ENCODE results near the gene ITPKB.

The ITPKB gene

DNA sequence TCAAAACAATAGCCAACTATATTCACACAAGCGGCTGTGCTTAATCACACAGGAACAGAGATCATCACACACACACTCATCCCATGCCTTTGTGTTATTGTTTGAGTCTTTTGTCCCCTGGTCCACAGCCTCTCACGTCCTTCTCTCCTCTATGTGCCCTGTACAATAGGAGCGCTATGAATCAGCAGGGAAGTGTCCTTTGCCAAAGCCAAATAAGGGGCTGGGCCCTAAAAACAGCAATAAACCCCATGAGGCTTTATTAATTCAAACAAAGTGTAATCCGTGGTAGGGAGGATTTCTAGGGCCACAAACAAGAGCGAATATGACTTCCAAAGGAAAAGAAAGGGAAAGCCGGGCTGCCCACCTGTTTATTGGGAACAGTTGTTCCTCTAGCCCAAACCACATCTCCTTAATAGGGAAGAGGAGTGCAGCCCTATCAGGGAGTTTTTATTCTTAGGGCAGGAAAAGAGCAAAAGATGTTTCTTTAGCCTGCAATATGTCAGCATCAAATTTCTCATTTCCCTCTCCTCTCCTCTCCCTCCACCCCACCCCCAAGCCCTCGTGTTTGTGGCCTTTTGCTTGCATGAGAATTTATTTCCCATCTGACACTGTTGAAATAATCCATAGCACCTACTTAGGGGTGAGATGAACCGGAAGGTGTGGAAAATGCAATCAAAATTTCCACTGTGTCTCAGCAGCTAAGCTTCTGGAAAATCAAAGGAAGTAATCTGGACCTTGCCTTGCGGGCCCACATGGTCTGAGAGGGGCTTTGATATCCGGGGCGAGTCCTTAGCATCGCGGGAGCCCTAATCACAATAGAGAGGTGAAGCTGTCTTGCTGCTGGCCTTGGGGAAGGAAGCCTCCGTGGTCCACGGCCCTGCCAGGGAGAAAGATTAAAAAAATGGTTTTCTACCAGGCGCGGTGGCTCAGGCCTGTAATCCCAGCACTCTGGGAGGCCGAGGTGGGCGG is 45.3 kb upstream of the ITPKB start:
- H3K27me3 Mint-ChIP-seq (ENCODE audit: low read depth): no peaks in the 10 kb centered on the region
- peak overlapping the region; percentile 16 to 64 (median 58) for H3K27ac Mint-ChIP-seq
- no peak for TF ChIP-seq CTCF (IDR thresholded peaks at IDR 0.05; ENCODE audit: unreplicated experiment in 3 of 3)
- peaks cover 24% of the 10 kb centered on the region for H3K4me1 Mint-ChIP-seq
- no peaks in the 10 kb centered on the region for H3K9me3 Mint-ChIP-seq
- H3K36me3 Mint-ChIP-seq (ENCODE audit: low read depth): no peaks in the 10 kb centered on the region
- H3K4me3 Mint-ChIP-seq: no peak overlapping the region

DNA sequence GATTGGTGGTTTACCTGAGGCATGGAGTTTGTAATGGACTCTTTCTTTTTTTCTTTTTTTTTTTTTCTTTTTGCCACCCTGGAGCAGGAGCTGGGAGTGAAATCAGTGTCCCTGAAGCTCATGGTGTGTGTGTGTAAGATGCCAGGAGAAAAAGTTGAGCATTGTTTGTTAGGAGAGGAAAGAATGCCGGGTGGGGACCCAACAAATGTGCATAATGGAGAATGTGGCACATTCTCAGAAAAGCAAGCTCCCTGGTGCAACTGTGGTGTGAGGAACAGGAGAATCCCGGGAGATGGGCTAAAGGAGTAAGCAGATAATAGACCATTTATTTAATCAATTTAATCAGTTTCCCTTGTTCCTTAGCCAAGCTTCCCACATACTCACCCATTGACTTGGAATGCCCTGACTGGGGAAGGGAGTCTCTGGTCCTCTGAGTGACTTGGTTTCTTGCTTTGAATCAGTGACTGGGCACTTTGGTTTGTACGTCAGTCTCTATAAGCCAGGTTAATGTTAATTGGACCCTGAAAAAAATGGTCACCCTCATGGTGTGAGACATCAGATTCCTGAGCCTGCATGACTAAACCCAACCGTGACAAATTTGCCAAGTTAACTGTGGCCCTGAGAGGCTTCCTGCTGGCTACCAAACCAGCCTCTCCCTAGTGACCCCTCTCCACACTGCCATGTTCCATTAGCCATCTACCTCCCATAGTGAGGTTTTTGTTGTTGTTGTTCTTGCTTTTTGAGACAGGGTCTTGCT is 43.9 kb upstream of the ITPKB start:
- Mint-ChIP-seq H3K4me1 (peaks cover 33% of the 10 kb centered on the region), H3K4me3 (no peak overlapping the region), H3K36me3 (ENCODE audit: low read depth) (peaks cover 3% of the 10 kb centered on the region), H3K9me3 (peaks cover 4% of the 10 kb centered on the region), H3K27ac (no peak overlapping the region), H3K27me3 (ENCODE audit: low read depth) (no peaks in the 10 kb centered on the region)
- TF ChIP-seq CTCF (IDR thresholded peaks at IDR 0.05; ENCODE audit: unreplicated experiment in 3 of 3): no peak

DNA sequence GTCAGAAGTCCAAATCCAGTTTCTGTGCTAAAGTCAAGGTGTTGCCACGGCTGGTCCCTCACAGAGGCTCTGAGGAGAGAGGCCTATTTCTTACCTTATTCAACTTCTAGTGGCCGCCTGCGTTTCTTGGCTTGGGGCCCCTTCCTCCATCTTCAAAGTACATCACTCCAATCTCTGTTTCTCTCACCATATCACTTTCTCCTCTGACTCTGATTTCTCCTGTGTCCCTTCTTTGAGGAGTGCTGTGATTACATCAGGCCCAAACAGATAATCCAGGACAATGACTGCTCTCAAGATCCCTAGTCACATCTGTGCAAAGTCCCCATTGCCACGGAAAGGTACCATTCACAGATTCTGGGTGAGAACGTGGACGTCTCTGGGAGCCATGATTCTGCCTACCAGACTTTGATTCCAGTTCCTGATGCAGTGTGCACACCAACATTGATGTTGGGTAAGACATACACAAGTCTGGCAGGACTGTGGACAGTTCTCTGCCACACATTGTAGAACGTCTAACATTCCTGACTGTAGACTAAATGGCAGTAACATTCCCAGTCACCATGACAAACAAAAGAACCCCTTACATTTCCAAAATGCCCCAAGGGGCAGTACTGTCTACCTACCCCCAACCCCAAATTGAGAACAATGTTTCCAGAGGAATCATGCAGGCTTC is 43.0 kb upstream of the ITPKB start:
- Mint-ChIP-seq H3K27ac (no peak overlapping the region), H3K27me3 (ENCODE audit: low read depth) (no peaks in the 10 kb centered on the region), H3K36me3 (ENCODE audit: low read depth) (peaks cover 3% of the 10 kb centered on the region), H3K9me3 (peaks cover 6% of the 10 kb centered on the region), H3K4me1 (peaks cover 33% of the 10 kb centered on the region), H3K4me3 (no peak overlapping the region)
- TF ChIP-seq CTCF (IDR thresholded peaks at IDR 0.05; ENCODE audit: unreplicated experiment in 3 of 3): no peak

DNA sequence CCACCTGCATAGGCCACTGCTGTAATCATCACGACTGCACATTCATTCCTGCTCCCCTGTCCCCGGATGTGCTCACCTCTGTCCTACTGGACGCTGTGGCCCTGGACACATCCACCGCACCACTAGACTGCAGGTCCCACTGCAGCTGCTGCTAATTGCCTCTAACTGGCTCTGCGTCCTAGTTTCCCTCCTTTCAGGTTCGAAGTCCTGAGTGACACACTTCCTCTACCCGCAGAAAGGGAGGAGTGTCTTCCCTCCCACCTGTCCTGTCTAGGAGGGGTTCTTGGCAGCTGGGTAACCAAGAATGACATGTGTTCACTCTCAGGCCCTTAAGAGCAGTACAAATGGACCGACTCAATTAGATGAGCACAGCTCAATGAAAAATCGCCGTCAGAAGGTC is 40.5 kb upstream of the ITPKB start:
- Mint-ChIP-seq H3K27ac (no peak overlapping the region), H3K36me3 (ENCODE audit: low read depth) (peaks cover 3% of the 10 kb centered on the region), H3K9me3 (peaks cover 6% of the 10 kb centered on the region), H3K4me3 (peak overlapping the region in 1 of 3 experiments; percentile 4), H3K4me1 (peaks cover 26% of the 10 kb centered on the region), H3K27me3 (ENCODE audit: low read depth) (no peaks in the 10 kb centered on the region)
- no peak for TF ChIP-seq CTCF (IDR thresholded peaks at IDR 0.05; ENCODE audit: unreplicated experiment in 3 of 3)

GRCh38 chr1:226778657-226779058 is 39.6 kb upstream of the ITPKB start:
- H3K27me3 Mint-ChIP-seq (ENCODE audit: low read depth): peaks cover 3% of the 10 kb centered on the region
- no peak overlapping the region for H3K4me3 Mint-ChIP-seq
- peaks cover 19% of the 10 kb centered on the region for H3K4me1 Mint-ChIP-seq
- peaks cover 3% of the 10 kb centered on the region for H3K36me3 Mint-ChIP-seq (ENCODE audit: low read depth)
- no peak for TF ChIP-seq CTCF (IDR thresholded peaks at IDR 0.05; ENCODE audit: unreplicated experiment in 3 of 3)
- peaks cover 6% of the 10 kb centered on the region for H3K9me3 Mint-ChIP-seq
- H3K27ac Mint-ChIP-seq: peak overlapping the region in 1 of 3 experiments; percentile 62
